GM12874 (cell line): ENCODE measurements around the gene PMVK.

Experiments used
- CTCF ChIP-seq: IDR thresholded peaks from 2 replicates; pipeline ENCODE4 v1.5.1; 2011; ENCODE audit warnings: low read depth, mild to moderate bottlenecking, control low read depth, low read length, moderate library complexity; ENCODE audit not compliant: insufficient read depth

The PMVK gene

GRCh38 chr1:154958681-154959425 is 22.3 kb upstream of the PMVK start:
- no peak for TF ChIP-seq CTCF

GRCh38 chr1:154958036-154958435 is 21.5 kb upstream of the PMVK start:
- no peak for TF ChIP-seq CTCF

- no peak for TF ChIP-seq CTCF
Observed at GRCh38 chr1:154957091-154957657, 20.7 kb upstream of the PMVK start.

GRCh38 chr1:154956544-154956941 is 20.0 kb upstream of the PMVK start:
- TF ChIP-seq CTCF: no peak

GRCh38 chr1:154955718-154956543 is 19.4 kb upstream of the PMVK start, which contains the start of gene PBXIP1:
PBXIP1 (minus strand) TSS chr1:154956099; CDS start chr1:154953721, 2,378 bp downstream.
- TF ChIP-seq CTCF: no peak

- TF ChIP-seq CTCF: no peak
Observed at GRCh38 chr1:154955039-154955717, 18.7 kb upstream of the PMVK start.

GRCh38 chr1:154954541-154954940 is 18.0 kb upstream of the PMVK start:
- TF ChIP-seq CTCF: no peak
